Transverse colon (tissue), 4 donors: ENCODE results near the gene ZNHIT1.

Experiments
- POLR2AphosphoS5 ChIP-seq, 3 donors: sonication (generic); formaldehyde crosslinking; IDR thresholded peaks; one replicate each; pipeline ENCODE4 v1.6.1; 2016; ENCODE audit warnings: antibody characterized with exemption in 3 of 3
- TF ChIP-seq, protein P1 (sequence below), 5 experiments: fragments of 200-600 bp in 3 of 5; fragments of 450-650 bp in 2 of 5; sonication (generic) in 3 of 5; IDR thresholded peaks; 1 replicate in 2 of 5; 2 replicates in 3 of 5; pipeline ENCODE4 v1.5.1; 2016 to 2017; ENCODE audit warnings: antibody characterized with exemption in 5 of 5, inconsistent platforms in 3 of 5, mild to moderate bottlenecking in 2 of 5, moderate library complexity in 1 of 5

- TF ChIP-seq POLR2AphosphoS5 (IDR thresholded peaks at IDR 0.05): no peak
- TF ChIP-seq, protein P1, sequence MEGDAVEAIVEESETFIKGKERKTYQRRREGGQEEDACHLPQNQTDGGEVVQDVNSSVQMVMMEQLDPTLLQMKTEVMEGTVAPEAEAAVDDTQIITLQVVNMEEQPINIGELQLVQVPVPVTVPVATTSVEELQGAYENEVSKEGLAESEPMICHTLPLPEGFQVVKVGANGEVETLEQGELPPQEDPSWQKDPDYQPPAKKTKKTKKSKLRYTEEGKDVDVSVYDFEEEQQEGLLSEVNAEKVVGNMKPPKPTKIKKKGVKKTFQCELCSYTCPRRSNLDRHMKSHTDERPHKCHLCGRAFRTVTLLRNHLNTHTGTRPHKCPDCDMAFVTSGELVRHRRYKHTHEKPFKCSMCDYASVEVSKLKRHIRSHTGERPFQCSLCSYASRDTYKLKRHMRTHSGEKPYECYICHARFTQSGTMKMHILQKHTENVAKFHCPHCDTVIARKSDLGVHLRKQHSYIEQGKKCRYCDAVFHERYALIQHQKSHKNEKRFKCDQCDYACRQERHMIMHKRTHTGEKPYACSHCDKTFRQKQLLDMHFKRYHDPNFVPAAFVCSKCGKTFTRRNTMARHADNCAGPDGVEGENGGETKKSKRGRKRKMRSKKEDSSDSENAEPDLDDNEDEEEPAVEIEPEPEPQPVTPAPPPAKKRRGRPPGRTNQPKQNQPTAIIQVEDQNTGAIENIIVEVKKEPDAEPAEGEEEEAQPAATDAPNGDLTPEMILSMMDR (IDR thresholded peaks at IDR 0.05): no peak
Observed at GRCh38 chr7:101172005-101172853, 45.7 kb upstream of the ZNHIT1 start.
